NOMO-1 (cell line): ENCODE measurements around the gene METTL16.

ENCODE experiments used
- DNase-seq, 2 experiments: peaks; one replicate each; lab custom pipeline; 2025; ENCODE audit not compliant: unreplicated experiment in 2 of 2; lab: John Stamatoyannopoulos, UW

The METTL16 gene

GRCh38 chr17:2398182-2398581, 113.5 kb downstream of the METTL16 start:
- DNase-seq = no peak

- DNase-seq = no peak
Observed at GRCh38 chr17:2397247-2398171, 114.2 kb downstream of the METTL16 start.

GRCh38 chr17:2396568-2397246, 115.0 kb downstream of the METTL16 start:
- DNase-seq = peak; percentile 90 to 96

- no peak for DNase-seq
Observed at GRCh38 chr17:2396192-2396567, 115.5 kb downstream of the METTL16 start.

DNA sequence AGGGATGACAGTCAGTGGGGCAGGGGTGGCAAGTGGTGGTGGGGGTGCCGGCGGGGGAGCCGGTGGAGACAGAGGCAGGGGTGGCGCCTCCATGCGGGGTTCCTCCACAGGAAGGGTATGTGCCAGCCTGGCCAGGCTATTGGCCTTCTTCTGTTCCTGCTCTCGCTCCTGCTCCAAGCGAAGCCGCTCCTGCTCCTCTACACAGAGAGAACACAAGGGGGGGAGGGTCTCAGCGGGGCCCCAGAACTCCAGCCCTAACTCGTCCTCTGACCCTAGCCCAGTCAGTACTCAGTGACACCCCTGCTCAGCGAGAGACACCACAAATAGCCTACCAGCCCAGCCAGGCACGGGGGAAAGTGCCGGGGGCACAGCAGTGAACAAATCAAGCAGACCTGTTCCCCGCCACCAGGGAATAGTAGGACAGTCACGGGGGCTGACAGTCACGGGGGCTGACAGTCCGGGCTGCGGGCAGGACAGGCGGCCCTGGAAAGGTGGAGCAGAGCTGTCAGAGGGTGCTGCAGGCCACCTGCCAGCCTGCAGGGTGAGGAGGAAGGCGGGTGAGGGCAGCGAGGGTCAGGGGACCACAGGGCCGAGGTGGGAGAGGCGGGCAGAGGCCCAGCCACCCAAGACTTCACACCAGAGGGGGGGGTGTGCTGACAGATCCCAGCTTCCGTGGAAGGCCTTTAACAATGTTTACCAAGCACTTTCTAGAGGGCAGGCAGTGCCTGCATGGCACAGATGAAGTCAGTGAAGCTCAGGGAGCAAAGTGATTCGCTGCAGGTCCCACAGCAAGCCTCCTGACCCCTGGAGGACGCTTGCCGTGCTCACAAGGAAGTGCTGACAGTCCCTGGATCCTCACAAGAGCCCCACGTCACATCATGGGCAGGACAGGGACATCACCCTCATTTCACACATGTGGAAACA, 116.2 kb downstream of the METTL16 start:
- no peak for DNase-seq

- DNase-seq = no peak
Observed at GRCh38 chr17:2394775-2395201, 116.9 kb downstream of the METTL16 start.

GRCh38 chr17:2393954-2394749, 117.5 kb downstream of the METTL16 start:
- DNase-seq = no peak

- peak; percentile 74 to 91 for DNase-seq
Observed at GRCh38 chr17:2393174-2393953, 118.3 kb downstream of the METTL16 start.

- peak; percentile 95 to 98 for DNase-seq
Observed at GRCh38 chr17:2392252-2393173, 119.2 kb downstream of the METTL16 start.

GRCh38 chr17:2391597-2392251, 120.0 kb downstream of the METTL16 start:
- DNase-seq = no peak

GRCh38 chr17:2390199-2390836, 121.4 kb downstream of the METTL16 start:
- no peak for DNase-seq

DNA sequence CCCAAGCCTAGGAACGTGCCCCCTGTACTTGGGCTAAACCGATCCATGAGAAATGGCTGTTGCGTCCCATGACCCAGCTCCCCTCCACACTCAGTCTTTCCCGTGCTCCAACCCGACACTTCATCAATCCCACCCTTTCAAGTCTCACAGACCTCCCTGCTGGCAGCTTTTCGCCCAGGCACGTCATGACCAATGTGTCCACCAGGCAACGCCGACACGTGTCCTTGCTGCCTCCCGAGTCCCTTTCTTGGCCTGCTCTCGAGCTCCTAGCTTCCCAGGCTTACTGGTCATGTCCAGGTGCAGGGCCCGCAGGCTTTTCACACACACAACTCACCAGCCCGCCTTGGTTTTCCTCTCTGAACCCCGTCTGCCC, 123.0 kb downstream of the METTL16 start:
- DNase-seq = no peak

- DNase-seq = no peak
Observed at GRCh38 chr17:2388020-2388682, 123.5 kb downstream of the METTL16 start.

- no peak for DNase-seq
Observed at GRCh38 chr17:2387086-2388019, 124.3 kb downstream of the METTL16 start.

DNA sequence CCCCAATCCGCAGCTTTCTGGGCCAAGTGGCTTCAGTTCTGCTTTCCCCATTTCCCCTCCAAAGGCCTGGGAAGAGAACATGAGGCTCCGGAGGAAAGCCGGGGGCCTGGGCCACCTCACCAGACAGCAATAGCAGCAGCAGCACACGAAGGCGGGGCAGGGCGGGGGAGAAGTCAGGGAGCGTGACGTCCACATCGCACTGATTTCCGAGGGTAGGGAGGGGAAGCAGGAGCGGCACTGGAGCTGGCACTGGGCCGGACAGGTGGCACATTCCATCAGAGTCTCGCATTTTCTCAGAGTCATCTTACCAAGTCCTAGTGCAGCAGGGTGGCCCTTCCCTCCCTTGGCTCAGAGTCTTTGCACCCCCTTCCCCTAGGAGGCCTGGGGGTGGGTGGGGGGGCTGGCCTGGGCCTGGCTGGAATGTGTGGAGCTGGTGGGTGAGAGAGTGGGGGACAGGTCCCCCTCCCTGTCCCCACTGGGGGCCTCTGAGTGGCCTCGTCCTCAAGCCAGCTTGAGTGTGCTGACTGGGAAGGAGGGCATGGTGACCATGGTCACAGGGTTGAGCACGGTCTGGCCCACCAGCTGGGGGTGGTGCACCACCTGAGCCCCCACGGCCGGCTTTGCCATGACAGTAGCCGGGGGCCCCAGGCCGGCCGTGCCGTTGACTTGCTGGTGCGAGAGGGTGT, 125.1 kb downstream of the METTL16 start:
- no peak for DNase-seq
